Progenitor cell of endocrine pancreas (in vitro differentiated cells): ENCODE measurements around the gene APCDD1L. TPM values are rescaled to one million over a fixed set of nuclear protein-coding genes. Genes with fewer than 3 reads are reported as not detected.

ENCODE experiments used
- DNase-seq: peaks from one replicate; pipeline ENCODE4 v3.0.0; 2021; ENCODE audit warnings: low spot score; ENCODE audit not compliant: unreplicated experiment
- H3K27ac Mint-ChIP-seq: 2 replicates; pipeline ENCODE4 v1.8.0; 2021; ENCODE audit warnings: mild to moderate bottlenecking, moderate library complexity, mixed read lengths
- H3K27me3 Mint-ChIP-seq: 2 replicates; pipeline ENCODE4 v1.8.0; 2021; ENCODE audit warnings: mixed read lengths
- H3K36me3 Mint-ChIP-seq: 2 replicates; pipeline ENCODE4 v1.8.0; 2022; ENCODE audit warnings: mixed read lengths; ENCODE audit not compliant: insufficient read depth
- H3K4me1 Mint-ChIP-seq: 2 replicates; pipeline ENCODE4 v1.8.0; 2021; ENCODE audit warnings: low read depth, mixed read lengths
- H3K4me3 Mint-ChIP-seq: 2 replicates; pipeline ENCODE4 v1.8.0; 2021; ENCODE audit warnings: low read depth, mild to moderate bottlenecking, moderate library complexity, mixed read lengths
- H3K9me3 Mint-ChIP-seq: 2 replicates; pipeline ENCODE4 v1.8.0; 2021; ENCODE audit warnings: low read depth, mixed read lengths
- total RNA-seq: library from RNA; stranded (reverse); gene quantifications from 2 replicates; pipeline ENCODE4 v1.2.1, GENCODE V29; 2021
- TF ChIP-seq, protein P1 (sequence below): fragments of 200-600 bp; sonication (generic); IDR thresholded peaks from one replicate; pipeline ENCODE4 v1.5.0; 2021; ENCODE audit warnings: antibody characterized with exemption, mild to moderate bottlenecking; ENCODE audit not compliant: unreplicated experiment

APCDD1L gene
- total RNA-seq, 1 donor from 2014 or later: not detected

DNA sequence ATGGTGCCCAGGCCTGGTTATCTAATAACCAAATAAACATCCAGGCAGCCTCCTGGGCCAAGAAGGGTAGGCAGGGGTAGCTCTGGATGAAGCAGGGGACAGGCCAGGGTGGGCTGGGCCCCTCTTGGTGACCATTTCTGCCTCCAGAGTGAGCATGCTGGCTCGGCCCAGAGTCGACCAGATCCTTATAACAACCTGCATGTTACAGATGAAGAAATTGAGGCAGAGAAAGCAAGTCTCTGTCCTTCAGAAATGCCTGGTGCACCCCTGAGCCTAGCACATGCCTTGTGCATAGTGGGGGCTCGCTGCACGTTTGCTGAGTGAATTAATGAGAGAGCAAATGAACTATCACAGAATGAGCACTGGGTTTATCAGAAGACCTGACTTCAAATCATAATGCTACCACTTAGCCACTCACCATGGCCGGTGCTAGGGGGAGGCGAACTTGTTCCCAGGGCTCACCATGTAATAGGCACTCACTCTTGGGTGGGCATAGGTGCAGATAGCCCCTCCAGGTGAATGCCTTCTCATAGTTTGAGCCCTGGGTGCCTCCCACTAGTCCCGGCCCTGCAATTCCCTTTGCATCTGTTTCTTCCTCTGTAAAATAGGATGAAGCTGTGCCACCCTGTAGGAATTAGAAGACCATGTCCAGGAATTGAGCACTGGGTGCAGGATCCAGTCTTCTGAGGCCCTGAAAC is 3.8 kb upstream of the APCDD1L start:
- Mint-ChIP-seq H3K27me3 (peaks cover 61% of the 10 kb centered on the region), H3K27ac (no peak overlapping the region), H3K4me3 (no peak overlapping the region), H3K36me3 (no peaks in the 10 kb centered on the region), H3K9me3 (no peaks in the 10 kb centered on the region), H3K4me1 (peaks cover 12% of the 10 kb centered on the region)
- TF ChIP-seq, protein P1, sequence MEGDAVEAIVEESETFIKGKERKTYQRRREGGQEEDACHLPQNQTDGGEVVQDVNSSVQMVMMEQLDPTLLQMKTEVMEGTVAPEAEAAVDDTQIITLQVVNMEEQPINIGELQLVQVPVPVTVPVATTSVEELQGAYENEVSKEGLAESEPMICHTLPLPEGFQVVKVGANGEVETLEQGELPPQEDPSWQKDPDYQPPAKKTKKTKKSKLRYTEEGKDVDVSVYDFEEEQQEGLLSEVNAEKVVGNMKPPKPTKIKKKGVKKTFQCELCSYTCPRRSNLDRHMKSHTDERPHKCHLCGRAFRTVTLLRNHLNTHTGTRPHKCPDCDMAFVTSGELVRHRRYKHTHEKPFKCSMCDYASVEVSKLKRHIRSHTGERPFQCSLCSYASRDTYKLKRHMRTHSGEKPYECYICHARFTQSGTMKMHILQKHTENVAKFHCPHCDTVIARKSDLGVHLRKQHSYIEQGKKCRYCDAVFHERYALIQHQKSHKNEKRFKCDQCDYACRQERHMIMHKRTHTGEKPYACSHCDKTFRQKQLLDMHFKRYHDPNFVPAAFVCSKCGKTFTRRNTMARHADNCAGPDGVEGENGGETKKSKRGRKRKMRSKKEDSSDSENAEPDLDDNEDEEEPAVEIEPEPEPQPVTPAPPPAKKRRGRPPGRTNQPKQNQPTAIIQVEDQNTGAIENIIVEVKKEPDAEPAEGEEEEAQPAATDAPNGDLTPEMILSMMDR: no peak
- no peak for DNase-seq

DNA sequence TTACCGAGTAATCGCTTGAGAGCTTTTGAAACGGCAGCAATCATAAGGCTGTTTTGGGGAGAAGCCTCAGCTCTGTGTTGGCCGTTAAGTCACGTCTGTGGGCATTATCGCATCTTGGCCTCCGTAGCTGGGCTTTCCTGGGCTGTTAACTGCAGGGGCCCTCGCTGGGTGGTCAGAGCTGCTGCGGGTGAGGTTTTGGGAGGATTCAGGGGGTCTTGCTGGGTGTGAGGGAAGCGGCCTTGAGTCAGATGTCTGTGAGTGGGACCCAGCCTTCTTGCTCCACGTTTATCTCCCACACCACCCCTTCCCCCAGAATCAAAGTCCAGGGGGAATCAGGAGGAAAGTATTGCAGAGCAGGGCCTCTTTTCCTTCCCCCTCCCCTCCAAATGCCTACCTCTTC is 3.2 kb upstream of the APCDD1L start:
- TF ChIP-seq, protein P1: no peak
- Mint-ChIP-seq H3K36me3 (no peaks in the 10 kb centered on the region), H3K27ac (no peak overlapping the region), H3K9me3 (no peaks in the 10 kb centered on the region), H3K27me3 (peaks cover 68% of the 10 kb centered on the region), H3K4me3 (no peak overlapping the region), H3K4me1 (peaks cover 7% of the 10 kb centered on the region)
- DNase-seq: no peak

DNA sequence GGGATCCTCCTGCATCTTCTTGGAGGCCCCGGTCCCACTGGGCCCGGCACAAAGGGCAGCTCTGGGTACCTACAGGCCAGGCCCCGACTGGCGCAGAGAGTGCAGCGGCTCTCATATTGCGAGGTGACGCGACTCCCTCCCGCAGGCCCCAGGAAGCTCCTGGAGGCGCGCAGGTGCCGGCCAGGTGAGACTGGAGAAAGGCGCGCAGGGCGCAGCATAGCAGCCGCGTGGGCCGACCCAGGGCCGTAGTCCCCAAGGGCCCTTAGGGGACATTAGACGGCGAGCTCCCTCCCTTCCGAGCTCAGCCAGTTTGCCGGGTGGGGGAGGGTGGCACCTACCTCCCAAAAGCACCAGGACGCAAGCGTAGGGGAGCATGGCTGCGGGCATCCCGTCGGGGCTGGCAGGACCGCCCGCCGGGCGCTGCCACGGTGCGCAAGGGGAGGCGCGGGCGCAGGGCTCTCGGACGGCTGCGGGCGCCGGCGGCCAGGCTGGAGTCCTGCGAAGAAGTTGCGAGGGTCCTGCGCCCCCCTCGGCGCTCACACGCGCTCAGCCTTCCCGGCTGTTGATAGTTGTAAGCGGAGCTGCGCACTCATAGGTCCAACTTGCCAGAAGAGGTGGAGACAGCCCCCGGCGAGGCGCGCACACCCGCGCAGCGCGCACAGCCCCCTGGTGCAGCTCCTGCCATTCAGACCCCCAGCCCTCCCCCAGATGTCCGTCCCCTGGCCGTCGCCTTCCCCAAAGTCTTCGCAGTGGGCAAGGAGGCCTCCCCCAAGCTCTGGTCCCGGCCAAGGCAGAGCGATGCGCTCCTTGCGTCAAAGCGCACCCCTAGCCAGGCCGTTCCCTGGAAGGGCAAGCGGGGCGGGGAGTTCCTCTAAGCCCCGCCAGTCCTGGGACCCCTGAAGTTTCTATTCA is 622 bp downstream of the APCDD1L start:
- H3K36me3 Mint-ChIP-seq: no peaks in the 10 kb centered on the region
- no peak for DNase-seq
- peaks cover 77% of the 10 kb centered on the region for H3K27me3 Mint-ChIP-seq
- H3K27ac Mint-ChIP-seq: no peak overlapping the region
- no peaks in the 10 kb centered on the region for H3K4me1 Mint-ChIP-seq
- H3K9me3 Mint-ChIP-seq: no peaks in the 10 kb centered on the region
- no peak overlapping the region for H3K4me3 Mint-ChIP-seq
- TF ChIP-seq, protein P1: no peak

DNA sequence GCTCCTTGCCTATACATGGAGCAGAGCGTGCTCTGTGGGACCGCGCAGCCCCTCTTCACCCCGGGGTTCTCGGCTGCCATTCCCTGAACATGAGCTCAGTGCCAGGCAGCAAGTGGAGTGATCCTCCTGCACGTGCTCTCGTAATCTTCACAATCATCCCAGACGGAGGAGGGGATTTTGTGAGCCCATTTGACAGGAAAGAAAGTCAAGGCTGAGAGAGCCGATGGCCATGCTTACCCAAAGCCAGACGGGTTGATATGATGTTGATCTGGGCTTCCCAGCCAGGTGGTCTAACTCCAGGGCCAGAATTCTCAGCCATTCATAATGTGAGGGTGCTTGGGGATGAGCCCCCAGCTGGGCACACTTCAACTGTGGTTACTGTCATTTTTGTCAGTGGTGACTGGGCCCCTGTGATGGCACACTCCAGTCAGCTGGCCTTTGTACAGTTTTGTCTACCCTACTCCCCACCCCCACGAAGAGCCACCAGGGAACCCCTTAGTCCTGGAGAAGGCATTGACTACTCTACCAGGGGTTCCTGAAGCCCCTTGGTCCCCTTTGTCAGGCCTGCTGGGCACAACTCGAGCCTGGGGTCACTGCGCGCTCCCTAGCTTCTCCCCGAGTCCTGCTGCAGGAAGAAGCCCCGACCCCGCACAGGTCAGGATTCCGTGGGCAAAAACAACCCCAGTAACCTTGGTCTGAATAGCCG is 1.5 kb downstream of the APCDD1L start:
- Mint-ChIP-seq H3K27me3 (peaks cover 76% of the 10 kb centered on the region), H3K27ac (no peak overlapping the region), H3K36me3 (no peaks in the 10 kb centered on the region), H3K9me3 (no peaks in the 10 kb centered on the region), H3K4me1 (no peaks in the 10 kb centered on the region), H3K4me3 (no peak overlapping the region)
- no peak for DNase-seq
- TF ChIP-seq, protein P1: no peak
